ACC112 (cell line): ENCODE results near the gene PCARE.
"Not testable (repeated sequence)": the region's sequence is repeated elsewhere in the genome, so short reads cannot be mapped to it uniquely, and the experiment has no call there.

Experiments
- H2AFZ ChIP-seq: fragments of 200-600 bp; sonication (generic); one replicate; pipeline ENCODE4 v1.6.0; 2017; ENCODE audit warnings: antibody characterized with exemption, low read length; ENCODE audit not compliant: unreplicated experiment
- H3K27ac ChIP-seq: fragments of 200-600 bp; sonication (generic); 2 replicates; pipeline ENCODE4 v1.5.1; 2014; ENCODE audit warnings: low read depth, mild to moderate bottlenecking, antibody characterized with exemption, low read length, moderate library complexity
- H3K27me3 ChIP-seq: fragments of 200-600 bp; sonication (generic); 2 replicates; pipeline ENCODE4 v1.6.1; 2014; ENCODE audit warnings: mild to moderate bottlenecking, antibody characterized with exemption, low read length, moderate library complexity, mixed read lengths; ENCODE audit not compliant: insufficient read depth
- H3K36me3 ChIP-seq: fragments of 200-600 bp; sonication (generic); 2 replicates; pipeline ENCODE4 v1.6.1; 2016; ENCODE audit warnings: mild to moderate bottlenecking, antibody characterized with exemption, low read length, moderate library complexity, mixed read lengths; ENCODE audit not compliant: insufficient read depth
- H3K4me1 ChIP-seq: fragments of 200-600 bp; sonication (generic); one replicate; pipeline ENCODE4 v1.6.1; 2016; ENCODE audit warnings: low read length, mixed read lengths; ENCODE audit not compliant: insufficient read depth, unreplicated experiment, control insufficient read depth
- H3K4me3 ChIP-seq: fragments of 200-600 bp; sonication (generic); 2 replicates; pipeline ENCODE4 v1.5.1; 2014; ENCODE audit warnings: mild to moderate bottlenecking, low read depth, low read length
- H3K79me2 ChIP-seq: fragments of 200-600 bp; sonication (generic); one replicate; pipeline ENCODE4 v1.6.0; 2016; ENCODE audit warnings: low read length; ENCODE audit not compliant: control insufficient read depth, unreplicated experiment, insufficient read depth

The PCARE gene

GRCh38 chr2:29097569-29097968, 23.2 kb upstream of the PCARE start:
- no peak overlapping the region for H2AFZ ChIP-seq
- H3K4me3 ChIP-seq, result no peak overlapping the region
- no peaks in the 10 kb centered on the region for H3K36me3 ChIP-seq

GRCh38 chr2:29096969-29097368, 22.6 kb upstream of the PCARE start:
- H3K4me3 ChIP-seq, result no peak overlapping the region
- H3K27me3 ChIP-seq, result no peaks in the 10 kb centered on the region
- no peaks in the 10 kb centered on the region for H3K79me2 ChIP-seq
- no peaks in the 10 kb centered on the region for H3K4me1 ChIP-seq
- no peaks in the 10 kb centered on the region for H3K36me3 ChIP-seq
- H2AFZ ChIP-seq, result no peak overlapping the region
- H3K27ac ChIP-seq, result no peak overlapping the region

More at GRCh38 chr2:29097569-29097968, 23.2 kb upstream of the PCARE start:
- Histone ChIP-seq H3K27ac (no peak overlapping the region), H3K79me2 (no peaks in the 10 kb centered on the region), H3K27me3 (no peaks in the 10 kb centered on the region), H3K4me1 (no peaks in the 10 kb centered on the region)

GRCh38 chr2:29090311-29090710, 16.0 kb upstream of the PCARE start:
- not testable (repeated sequence) for H2AFZ ChIP-seq, H3K79me2 ChIP-seq, H3K36me3 ChIP-seq, H3K27ac ChIP-seq, H3K4me3 ChIP-seq, H3K27me3 ChIP-seq, H3K4me1 ChIP-seq

GRCh38 chr2:29084554-29084953, 10.2 kb upstream of the PCARE start:
- Histone ChIP-seq H3K4me1 (no peaks in the 10 kb centered on the region), H3K27me3 (no peaks in the 10 kb centered on the region), H3K36me3 (no peaks in the 10 kb centered on the region), H3K79me2 (no peaks in the 10 kb centered on the region), H2AFZ (no peak overlapping the region), H3K27ac (no peak overlapping the region), H3K4me3 (no peak overlapping the region)

- Histone ChIP-seq H3K27me3 (no peaks in the 10 kb centered on the region), H3K27ac (no peak overlapping the region), H3K4me3 (no peak overlapping the region), H3K36me3 (no peaks in the 10 kb centered on the region), H3K79me2 (no peaks in the 10 kb centered on the region), H3K4me1 (no peaks in the 10 kb centered on the region), H2AFZ (no peak overlapping the region)
These were observed 8.6 kb upstream of the PCARE start for GRCh38 chr2:29082804-29083495.

DNA sequence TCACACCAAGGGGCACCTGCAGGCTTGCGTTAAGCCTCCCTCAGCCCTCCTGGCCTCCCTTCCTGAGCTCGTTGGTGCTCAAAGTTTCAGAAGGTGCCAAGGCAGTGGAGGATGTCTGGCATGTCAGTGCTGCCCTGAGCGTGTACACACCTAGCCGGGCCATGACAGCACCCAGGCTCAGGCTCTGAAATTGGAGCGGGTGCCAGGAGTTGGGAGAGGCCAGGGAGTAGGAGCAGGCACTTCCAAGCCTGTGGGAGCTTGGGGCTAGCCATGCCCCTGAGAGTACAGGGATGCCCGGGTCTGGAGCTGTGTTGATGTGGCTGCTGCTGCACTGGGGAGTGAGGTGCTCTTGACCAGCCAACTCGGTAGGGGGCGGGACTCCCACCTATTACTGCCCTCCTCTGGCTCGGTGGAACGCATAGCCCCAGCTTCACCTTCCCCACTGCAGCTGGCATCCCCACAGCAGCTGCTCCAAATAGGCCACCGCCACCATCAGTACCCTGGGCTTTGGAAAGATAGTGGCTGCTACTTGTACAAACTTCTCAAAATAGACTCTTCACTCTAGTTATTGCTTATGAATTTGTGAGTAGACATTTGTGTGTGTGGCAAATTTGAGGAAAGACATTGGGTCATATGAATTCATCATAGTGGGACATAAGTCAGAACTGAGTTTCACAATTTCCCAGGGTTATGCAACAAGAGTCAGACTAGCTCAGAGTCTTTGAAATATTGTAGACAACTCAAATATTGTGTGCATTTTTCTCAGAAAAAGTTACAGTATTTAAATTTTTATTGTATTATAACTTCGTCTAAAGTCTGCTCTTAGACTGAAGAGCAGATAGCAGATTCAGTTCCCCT, 6.8 kb upstream of the PCARE start:
- H2AFZ ChIP-seq, result no peak overlapping the region
- no peak overlapping the region for H3K4me3 ChIP-seq
- H3K27ac ChIP-seq, result no peak overlapping the region
- no peaks in the 10 kb centered on the region for H3K4me1 ChIP-seq
- H3K36me3 ChIP-seq, result no peaks in the 10 kb centered on the region
- H3K27me3 ChIP-seq, result no peaks in the 10 kb centered on the region
- no peaks in the 10 kb centered on the region for H3K79me2 ChIP-seq

DNA sequence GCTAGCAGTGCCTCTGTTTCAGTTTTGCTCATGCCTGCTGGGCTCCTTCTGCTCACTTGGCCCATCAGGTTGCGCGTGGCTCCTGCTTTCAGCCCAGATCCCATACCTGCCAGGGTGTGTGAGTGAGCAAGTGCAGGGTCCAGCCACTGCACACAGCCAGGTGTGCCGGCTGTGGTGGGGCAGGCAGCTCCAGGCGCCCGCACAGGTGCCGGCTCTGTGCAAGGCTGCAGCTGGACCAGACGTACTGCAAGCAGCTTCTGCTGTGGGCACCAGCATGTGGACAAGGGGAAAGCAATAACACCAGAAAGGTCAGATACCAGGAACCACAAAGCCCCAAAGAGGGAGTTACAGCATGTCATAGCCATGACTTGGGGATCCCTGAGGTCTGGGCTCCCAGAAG, 5.6 kb upstream of the PCARE start:
- Histone ChIP-seq H3K27me3 (no peaks in the 10 kb centered on the region), H2AFZ (no peak overlapping the region), H3K27ac (no peak overlapping the region)

GRCh38 chr2:29075894-29076705, 1.8 kb upstream of the PCARE start:
- Histone ChIP-seq H2AFZ (peak overlapping the region; percentile 3), H3K27me3 (no peaks in the 10 kb centered on the region), H3K27ac (no peak overlapping the region), H3K79me2 (no peaks in the 10 kb centered on the region), H3K36me3 (no peaks in the 10 kb centered on the region), H3K4me1 (no peaks in the 10 kb centered on the region), H3K4me3 (no peak overlapping the region)

More for the DNA sequence above, 5.6 kb upstream of the PCARE start:
- Histone ChIP-seq H3K36me3 (no peaks in the 10 kb centered on the region), H3K4me3 (no peak overlapping the region), H3K4me1 (no peaks in the 10 kb centered on the region), H3K79me2 (no peaks in the 10 kb centered on the region)

DNA sequence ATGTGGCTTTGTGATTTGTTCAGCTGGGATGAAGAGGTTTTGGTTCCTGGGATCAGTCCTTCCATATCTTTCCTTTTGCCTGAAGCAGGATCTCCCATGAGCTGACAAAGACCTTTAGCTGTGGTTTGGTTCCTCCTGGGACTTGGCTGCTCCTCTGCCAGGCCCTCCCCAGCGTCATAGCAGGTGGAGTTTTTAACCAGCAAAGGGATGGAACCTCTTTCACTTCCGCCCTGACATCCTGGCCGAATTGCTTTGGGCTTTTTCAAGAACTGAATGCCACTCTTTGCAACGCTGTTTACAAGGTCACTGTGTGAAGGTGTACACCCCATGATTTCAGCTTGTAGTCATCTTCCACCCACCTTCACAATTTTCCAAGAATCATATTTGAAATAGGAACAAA, 390 bp downstream of the PCARE start:
- H3K4me1 ChIP-seq, result no peaks in the 10 kb centered on the region
- H3K79me2 ChIP-seq, result no peaks in the 10 kb centered on the region
- no peak overlapping the region for H3K4me3 ChIP-seq
- no peaks in the 10 kb centered on the region for H3K27me3 ChIP-seq
- no peaks in the 10 kb centered on the region for H3K36me3 ChIP-seq
- no peak overlapping the region for H3K27ac ChIP-seq
- H2AFZ ChIP-seq, result no peak overlapping the region

- no peak overlapping the region for H3K4me3 ChIP-seq
- no peaks in the 10 kb centered on the region for H3K36me3 ChIP-seq
- no peak overlapping the region for H2AFZ ChIP-seq
- no peak overlapping the region for H3K27ac ChIP-seq
- no peaks in the 10 kb centered on the region for H3K79me2 ChIP-seq
- no peaks in the 10 kb centered on the region for H3K27me3 ChIP-seq
- H3K4me1 ChIP-seq, result no peaks in the 10 kb centered on the region
These were observed 1.2 kb downstream of the PCARE start for GRCh38 chr2:29072971-29073725.
